Smooth muscle cell (in vitro differentiated cells): ENCODE data around the gene ZNF385C. TPM values are rescaled to one million over a fixed set of nuclear protein-coding genes. Genes with fewer than 3 reads are reported as not detected.

Source experiments
- DNase-seq: peaks from one replicate; lab custom pipeline; 2025; ENCODE audit not compliant: unreplicated experiment; lab: John Stamatoyannopoulos, UW
- H2AFZ ChIP-seq: fragments of 200-600 bp; sonication (generic); 2 replicates; pipeline ENCODE4 v1.6.0; 2016; ENCODE audit warnings: antibody characterized with exemption, low read depth, mild to moderate bottlenecking
- H3F3A ChIP-seq: fragments of 200-600 bp; sonication (generic); 2 replicates; pipeline ENCODE4 v1.6.0; 2017; ENCODE audit warnings: antibody characterized with exemption, low read depth
- H3K27ac ChIP-seq: fragments of 200-600 bp; sonication (generic); 2 replicates; pipeline ENCODE4 v1.5.1; 2016; ENCODE audit warnings: low read depth, mild to moderate bottlenecking
- H3K27me3 ChIP-seq: fragments of 200-600 bp; sonication (generic); 2 replicates; pipeline ENCODE4 v1.6.1; 2016; ENCODE audit warnings: low read depth, mild to moderate bottlenecking
- H3K36me3 ChIP-seq: fragments of 200-600 bp; sonication (generic); 2 replicates; pipeline ENCODE4 v1.5.1; 2016; ENCODE audit warnings: low read depth
- H3K4me1 ChIP-seq: fragments of 200-600 bp; sonication (generic); 2 replicates; pipeline ENCODE4 v1.5.1; 2016; ENCODE audit warnings: low read depth
- H3K4me2 ChIP-seq: fragments of 200-600 bp; sonication (generic); 2 replicates; pipeline ENCODE4 v1.6.0; 2016; ENCODE audit warnings: mild to moderate bottlenecking
- H3K4me3 ChIP-seq: fragments of 200-600 bp; sonication (generic); 2 replicates; pipeline ENCODE4 v1.5.1; 2016; ENCODE audit warnings: mild to moderate bottlenecking
- H3K79me2 ChIP-seq: fragments of 200-600 bp; sonication (generic); 2 replicates; pipeline ENCODE4 v1.6.0; 2016; ENCODE audit warnings: low read depth, mild to moderate bottlenecking
- H3K9ac ChIP-seq: fragments of 200-600 bp; sonication (generic); 2 replicates; pipeline ENCODE4 v1.6.0; 2016; ENCODE audit warnings: low read depth
- H3K9me3 ChIP-seq: fragments of 200-600 bp; sonication (generic); replicated peaks from 2 replicates; pipeline ENCODE4 v1.5.1; 2016; ENCODE audit warnings: low read depth
- H4K20me1 ChIP-seq: fragments of 200-600 bp; sonication (generic); 2 replicates; pipeline ENCODE4 v1.6.0; 2016; ENCODE audit warnings: low read depth
- CTCF ChIP-seq: fragments of 200-600 bp; sonication (generic); IDR thresholded peaks from 2 replicates; pipeline ENCODE4 v1.5.1; 2017; ENCODE audit warnings: borderline replicate concordance, mild to moderate bottlenecking, antibody characterized with exemption; ENCODE audit not compliant: insufficient read depth, poor library complexity, severe bottlenecking
- WGBS: methylation state at CpG from one replicate; pipeline ENCODE4 v1.1.7; 2016; ENCODE audit warnings: low lambda C conversion rate; 5-methylcytosine and 5-hydroxymethylcytosine counted together
- polyA plus RNA-seq: library from polyadenylated mRNA; unstranded; fragments of >200 nt; fragmentation: Nextera tagmentation; extraction: Ambion mirVana; gene quantifications from 2 replicates; pipeline ENCODE4 v1.2.1, GENCODE V29; 2016
- total RNA-seq: library from RNA; depleted of rRNA; stranded (reverse); fragments of >200 nt; gene quantifications from 2 replicates; pipeline ENCODE4 v1.2.3, GENCODE V29; 2014

ZNF385C gene
- total and polyA plus RNA-seq, 2 experiments from 2014 or later: 0.45 to 0.70 TPM

- peaks cover 5% of the 10 kb centered on the region for H3K4me1 ChIP-seq
- no peaks in the 10 kb centered on the region for H3K36me3 ChIP-seq
- no peak overlapping the region for H2AFZ ChIP-seq
- no peak overlapping the region for H3K9ac ChIP-seq
- peaks cover 31% of the 10 kb centered on the region for H3K27me3 ChIP-seq
- H3K4me3 ChIP-seq: no peak overlapping the region
- TF ChIP-seq CTCF: no peak
- no peaks in the 10 kb centered on the region for H3F3A ChIP-seq
- no peak overlapping the region for H3K4me2 ChIP-seq
- 81% methylated on average over 8 of the region's 8 CpGs for WGBS
- DNase-seq: no peak
- H3K27ac ChIP-seq: no peak overlapping the region
- no peaks in the 10 kb centered on the region for H3K9me3 ChIP-seq
- no peaks in the 10 kb centered on the region for H4K20me1 ChIP-seq
- no peaks in the 10 kb centered on the region for H3K79me2 ChIP-seq
Measured at GRCh38 chr17:42096360-42097111, 1.7 kb downstream of the ZNF385C start.

- H3K27me3 ChIP-seq: peaks cover 27% of the 10 kb centered on the region
- H3F3A ChIP-seq: no peaks in the 10 kb centered on the region
- H3K79me2 ChIP-seq: no peaks in the 10 kb centered on the region
- 87% methylated on average over 12 of the region's 12 CpGs for WGBS
- no peak for DNase-seq
- H3K27ac ChIP-seq: no peak overlapping the region
- H2AFZ ChIP-seq: no peak overlapping the region
- no peak overlapping the region for H3K4me3 ChIP-seq
- no peak for TF ChIP-seq CTCF
- no peak overlapping the region for H3K4me2 ChIP-seq
- no peak overlapping the region for H3K9ac ChIP-seq
- H3K36me3 ChIP-seq: no peaks in the 10 kb centered on the region
- peaks cover 5% of the 10 kb centered on the region for H3K4me1 ChIP-seq
- H3K9me3 ChIP-seq: no peaks in the 10 kb centered on the region
- no peaks in the 10 kb centered on the region for H4K20me1 ChIP-seq
Measured at GRCh38 chr17:42094375-42095069, 3.8 kb downstream of the ZNF385C start.

GRCh38 chr17:42092939-42093338 lies 5.3 kb downstream of the ZNF385C start:
- H3K4me1 ChIP-seq: peaks cover 2% of the 10 kb centered on the region
- H3K79me2 ChIP-seq: no peaks in the 10 kb centered on the region
- TF ChIP-seq CTCF: no peak
- no peaks in the 10 kb centered on the region for H3K36me3 ChIP-seq
- H3K27me3 ChIP-seq: peaks cover 17% of the 10 kb centered on the region
- no peak overlapping the region for H3K27ac ChIP-seq
- no peaks in the 10 kb centered on the region for H4K20me1 ChIP-seq
- H3F3A ChIP-seq: no peaks in the 10 kb centered on the region
- H3K9ac ChIP-seq: no peak overlapping the region
- DNase-seq: no peak
- WGBS: 84% methylated on average over 5 of the region's 6 CpGs
- no peak overlapping the region for H3K4me3 ChIP-seq
- no peak overlapping the region for H2AFZ ChIP-seq
- no peak overlapping the region for H3K4me2 ChIP-seq
- H3K9me3 ChIP-seq: no peaks in the 10 kb centered on the region
